IMR-90 (cell line): ENCODE results near the gene CTNS.

Experiments used
- BHLHE40 ChIP-seq: fragments of 150-350 bp; IDR thresholded peaks from 2 replicates; pipeline ENCODE4 v1.6.1; 2016; ENCODE audit warnings: mild to moderate bottlenecking, low read depth, low read length
- CEBPB ChIP-seq: IDR thresholded peaks from 2 replicates; pipeline ENCODE4 v1.6.1; 2012; ENCODE audit warnings: low read depth, low read length, improper control_type of control experiment
- CHD1 ChIP-seq: IDR thresholded peaks from 2 replicates; pipeline ENCODE4 v1.6.1; 2012; ENCODE audit warnings: low read depth, low read length, improper control_type of control experiment
- FOS ChIP-seq: fragments of 150-350 bp; IDR thresholded peaks from 2 replicates; pipeline ENCODE4 v1.6.1; 2016; ENCODE audit warnings: low read depth, low read length
- MAZ ChIP-seq: IDR thresholded peaks from 2 replicates; pipeline ENCODE4 v1.6.1; 2012; ENCODE audit warnings: low read depth, mild to moderate bottlenecking, low read length, improper control_type of control experiment, moderate library complexity, borderline replicate concordance
- MXI1 ChIP-seq: IDR thresholded peaks from 2 replicates; pipeline ENCODE4 v1.6.1; 2012; ENCODE audit warnings: low read depth, mild to moderate bottlenecking, low read length, moderate library complexity, borderline replicate concordance
- NFE2L2 ChIP-seq: fragments of 150-350 bp; IDR thresholded peaks from 2 replicates; pipeline ENCODE4 v1.6.1; 2016; ENCODE audit warnings: low read depth, mild to moderate bottlenecking, low read length
- POLR2A ChIP-seq: IDR thresholded peaks from 2 replicates; pipeline ENCODE4 v1.6.1; 2012; ENCODE audit warnings: mild to moderate bottlenecking, low read depth, low read length
- RAD21 ChIP-seq: IDR thresholded peaks from 2 replicates; pipeline ENCODE4 v1.6.1; 2012; ENCODE audit warnings: low read length, improper control_type of control experiment
- RFX5 ChIP-seq: IDR thresholded peaks from 2 replicates; pipeline ENCODE4 v1.8.0; 2012; ENCODE audit warnings: low read depth, mild to moderate bottlenecking, low read length, moderate library complexity
- SMC3 ChIP-seq: fragments of 150-350 bp; IDR thresholded peaks from 2 replicates; pipeline ENCODE4 v1.6.1; 2016; ENCODE audit warnings: low read depth, mild to moderate bottlenecking, antibody characterized with exemption, low read length, moderate library complexity
- TF ChIP-seq, protein P1 (sequence below): conservative IDR thresholded peaks from 2 replicates; pipeline ENCODE4 v1.5.1; 2012; ENCODE audit warnings: mild to moderate bottlenecking, low read depth, low read length, improper control_type of control experiment
- TF ChIP-seq, protein P2 (sequence below): fragments of 150-350 bp; IDR thresholded peaks from 2 replicates; pipeline ENCODE4 v1.6.1; 2017; ENCODE audit warnings: mild to moderate bottlenecking, antibody characterized with exemption, low read length, low read depth

DNA sequence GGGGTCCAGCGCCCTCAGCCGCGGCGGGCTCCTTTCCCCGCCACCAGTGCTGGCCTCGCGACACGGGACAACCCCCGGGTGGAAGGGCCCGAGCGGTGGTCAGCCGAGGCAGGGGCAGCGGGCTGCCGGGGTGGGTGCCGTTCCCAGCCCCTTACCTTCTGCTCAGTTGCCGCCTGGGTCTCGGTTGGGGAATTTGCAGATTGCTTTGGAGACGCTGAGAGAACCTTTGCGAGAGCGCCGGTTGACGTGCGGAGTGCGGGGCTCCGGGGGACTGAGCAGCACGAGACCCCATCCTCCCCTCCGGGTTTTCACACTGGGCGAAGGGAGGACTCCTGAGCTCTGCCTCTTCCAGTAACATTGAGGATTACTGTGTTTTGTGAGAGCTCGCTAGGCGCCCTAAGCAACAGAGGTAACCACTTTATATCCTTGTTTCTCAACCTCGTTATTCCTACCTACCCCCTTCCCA is 381 bp downstream of the CTNS start:
- TF ChIP-seq MAZ (no peak), RAD21 (no peak), BHLHE40 (peak; percentile 8; the same call in 1 of the 2 replicates), POLR2A (no peak), MXI1 (no peak), FOS (no peak), RFX5 (no peak), SMC3 (no peak), NFE2L2 (no peak), CHD1 (no peak), CEBPB (no peak)
- TF ChIP-seq, protein P1, sequence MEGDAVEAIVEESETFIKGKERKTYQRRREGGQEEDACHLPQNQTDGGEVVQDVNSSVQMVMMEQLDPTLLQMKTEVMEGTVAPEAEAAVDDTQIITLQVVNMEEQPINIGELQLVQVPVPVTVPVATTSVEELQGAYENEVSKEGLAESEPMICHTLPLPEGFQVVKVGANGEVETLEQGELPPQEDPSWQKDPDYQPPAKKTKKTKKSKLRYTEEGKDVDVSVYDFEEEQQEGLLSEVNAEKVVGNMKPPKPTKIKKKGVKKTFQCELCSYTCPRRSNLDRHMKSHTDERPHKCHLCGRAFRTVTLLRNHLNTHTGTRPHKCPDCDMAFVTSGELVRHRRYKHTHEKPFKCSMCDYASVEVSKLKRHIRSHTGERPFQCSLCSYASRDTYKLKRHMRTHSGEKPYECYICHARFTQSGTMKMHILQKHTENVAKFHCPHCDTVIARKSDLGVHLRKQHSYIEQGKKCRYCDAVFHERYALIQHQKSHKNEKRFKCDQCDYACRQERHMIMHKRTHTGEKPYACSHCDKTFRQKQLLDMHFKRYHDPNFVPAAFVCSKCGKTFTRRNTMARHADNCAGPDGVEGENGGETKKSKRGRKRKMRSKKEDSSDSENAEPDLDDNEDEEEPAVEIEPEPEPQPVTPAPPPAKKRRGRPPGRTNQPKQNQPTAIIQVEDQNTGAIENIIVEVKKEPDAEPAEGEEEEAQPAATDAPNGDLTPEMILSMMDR = no peak
- TF ChIP-seq, protein P2, sequence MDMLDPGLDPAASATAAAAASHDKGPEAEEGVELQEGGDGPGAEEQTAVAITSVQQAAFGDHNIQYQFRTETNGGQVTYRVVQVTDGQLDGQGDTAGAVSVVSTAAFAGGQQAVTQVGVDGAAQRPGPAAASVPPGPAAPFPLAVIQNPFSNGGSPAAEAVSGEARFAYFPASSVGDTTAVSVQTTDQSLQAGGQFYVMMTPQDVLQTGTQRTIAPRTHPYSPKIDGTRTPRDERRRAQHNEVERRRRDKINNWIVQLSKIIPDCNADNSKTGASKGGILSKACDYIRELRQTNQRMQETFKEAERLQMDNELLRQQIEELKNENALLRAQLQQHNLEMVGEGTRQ = no peak
